Liver (tissue), 9 donors: ENCODE results near the gene FEZF2. TPM values are rescaled to one million over a fixed set of nuclear protein-coding genes. Genes with fewer than 3 reads are reported as not detected.

Source experiments
- DNase-seq: peaks from one replicate; pipeline ENCODE4 v3.0.0-alpha.2; 2017; ENCODE audit warnings: low spot score
- H3K27ac ChIP-seq, 2 donors: one replicate each; pipeline ENCODE4 v1.7.0; 2013; ENCODE audit warnings: inconsistent platforms in 2 of 2, low read length in 2 of 2, control low read depth in 1 of 2, low read depth in 1 of 2, mild to moderate bottlenecking in 1 of 2
- H3K27me3 ChIP-seq, 4 donors: one replicate each; pipeline versions ENCODE4 v1.6.1 to v1.7.0; 2013; ENCODE audit warnings: low read length in 3 of 4, inconsistent platforms in 1 of 4, mild to moderate bottlenecking in 1 of 4, moderate library complexity in 1 of 4; ENCODE audit not compliant: control insufficient read depth in 4 of 4, insufficient read depth in 4 of 4
- H3K36me3 ChIP-seq, 4 donors: one replicate each; pipeline versions ENCODE4 v1.6.1 to v1.7.0; 2013; ENCODE audit warnings: low read length in 3 of 4, mild to moderate bottlenecking in 3 of 4, low read depth in 1 of 4, moderate library complexity in 1 of 4; ENCODE audit not compliant: control insufficient read depth in 4 of 4, insufficient read depth in 3 of 4
- H3K4me1 ChIP-seq, 4 donors: one replicate each; pipeline versions ENCODE4 v1.6.1 to v1.7.0; 2013; ENCODE audit warnings: low read length in 3 of 4, mild to moderate bottlenecking in 3 of 4, moderate library complexity in 1 of 4; ENCODE audit not compliant: control insufficient read depth in 4 of 4, insufficient read depth in 4 of 4
- H3K4me3 ChIP-seq, 3 donors: one replicate each; pipeline versions ENCODE4 v1.6.1 to v1.7.0; 2013; ENCODE audit warnings: low read length in 3 of 3, control low read depth in 1 of 3, low read depth in 1 of 3, mild to moderate bottlenecking in 1 of 3
- H3K9ac ChIP-seq, 2 donors: one replicate each; pipeline ENCODE4 v1.7.0; 2013; ENCODE audit warnings: low read length in 2 of 2, mild to moderate bottlenecking in 2 of 2, moderate library complexity in 2 of 2, control low read depth in 1 of 2, low read depth in 1 of 2
- H3K9me3 ChIP-seq, 4 donors: one replicate each; pipeline versions ENCODE4 v1.6.1 to v1.7.0; 2013; ENCODE audit warnings: low read length in 3 of 4; ENCODE audit not compliant: control insufficient read depth in 4 of 4
- ATF3 ChIP-seq: IDR thresholded peaks from 2 replicates; pipeline ENCODE4 v1.6.1; 2016; ENCODE audit warnings: antibody characterized with exemption
- CTCF ChIP-seq: fragments of 150-350 bp; IDR thresholded peaks from 2 replicates; pipeline ENCODE4 v1.5.1; 2017; ENCODE audit warnings: improper control_type of control experiment, low read depth, low read length; ENCODE audit not compliant: missing input control
- GABPA ChIP-seq, 2 donors: IDR thresholded peaks in 1 of 2; conservative IDR thresholded peaks in 1 of 2; 2 replicates each; pipeline ENCODE4 v1.6.1; 2016; ENCODE audit warnings: antibody characterized with exemption in 2 of 2, mild to moderate bottlenecking in 1 of 2, moderate library complexity in 1 of 2
- HNF4A ChIP-seq, 2 donors: conservative IDR thresholded peaks; 2 replicates each; pipeline ENCODE4 v1.6.1; 2016; ENCODE audit warnings: antibody characterized with exemption in 2 of 2, mild to moderate bottlenecking in 2 of 2
- HNF4G ChIP-seq: IDR thresholded peaks from 2 replicates; pipeline ENCODE4 v1.6.1; 2016; ENCODE audit warnings: antibody characterized with exemption
- RAD21 ChIP-seq, 2 donors: IDR thresholded peaks; 2 replicates each; pipeline ENCODE4 v1.6.1; 2016; ENCODE audit warnings: antibody characterized with exemption in 2 of 2, mild to moderate bottlenecking in 2 of 2
- REST ChIP-seq: IDR thresholded peaks from 2 replicates; pipeline ENCODE4 v1.6.1; 2016; ENCODE audit warnings: antibody characterized with exemption, mild to moderate bottlenecking
- TAF1 ChIP-seq: conservative IDR thresholded peaks from 2 replicates; pipeline ENCODE4 v1.6.1; 2016; ENCODE audit warnings: antibody characterized with exemption, mild to moderate bottlenecking
- YY1 ChIP-seq: IDR thresholded peaks from 2 replicates; pipeline ENCODE4 v1.6.1; 2016; ENCODE audit warnings: antibody characterized with exemption, mild to moderate bottlenecking
- WGBS: extraction: QIAGEN DNeasy Blood & Tissue Kit; methylation state at CpG from one replicate; pipeline ENCODE4 v1.1.7; 2013; 5-methylcytosine and 5-hydroxymethylcytosine counted together
- polyA plus RNA-seq, 2 donors: library from polyadenylated mRNA; stranded (reverse) in 1 of 2; unstranded in 1 of 2; fragments of 200-250 nt in 1 of 2; fragments of >200 nt in 1 of 2; fragmentation: Nextera tagmentation in 1 of 2; extraction: Ambion mirVana in 1 of 2; gene quantifications; one replicate each; pipeline versions ENCODE4 v1.2.1 to v1.2.3, GENCODE V29; 2013 to 2015
- total RNA-seq, 2 donors: library from RNA; depleted of rRNA; stranded (reverse); fragments of >200 nt; gene quantifications; one replicate each; pipeline ENCODE4 v1.2.3, GENCODE V29; 2014
- donor health status: healthy.
- donor health status: healthy.
- donor health status: healthy.
- donor health status: healthy.
- donor health status: healthy.

The FEZF2 gene
- total RNA-seq (not detected), polyA plus RNA-seq (not detected)

GRCh38 chr3:62373215-62373614, at the start of gene FEZF2:
FEZF2 (minus strand) TSS chr3:62373550; CDS start chr3:62372868, 682 bp downstream.
- no peak for TF ChIP-seq YY1
- TF ChIP-seq CTCF = no peak
- peaks cover 0 to 1% (median 0%) of the 10 kb centered on the region in 4 donors for H3K9me3 ChIP-seq
- H3K4me3 ChIP-seq = peak within 1 kb of the TSS in 2 of 3 donors; percentile 27 to 47
- H3K27me3 ChIP-seq = peaks cover 6 to 56% (median 40%) of the 10 kb centered on the region in 4 donors
- H3K27ac ChIP-seq = no peak within 1 kb of the TSS
- DNase-seq = no peak
- H3K36me3 ChIP-seq = no peaks in the 10 kb centered on the region
- H3K9ac ChIP-seq = no peak within 1 kb of the TSS
- H3K4me1 ChIP-seq = peaks cover 18 to 55% (median 32%) of the 10 kb centered on the region in 4 donors
- 3% methylated on average over 28 of the region's 28 CpGs for WGBS

GRCh38 chr3:62421207-62421606, 47.9 kb upstream of the FEZF2 start:
- no peaks in the 10 kb centered on the region for H3K4me1 ChIP-seq
- H3K36me3 ChIP-seq = no peaks in the 10 kb centered on the region
- H3K4me3 ChIP-seq = no peak overlapping the region
- WGBS = 87% methylated on average over 10 of the region's 10 CpGs
- no peak overlapping the region for H3K9ac ChIP-seq
- DNase-seq = no peak
- no peaks in the 10 kb centered on the region for H3K9me3 ChIP-seq
- peaks cover 0 to 6% (median 0%) of the 10 kb centered on the region in 4 donors for H3K27me3 ChIP-seq
- TF ChIP-seq HNF4A (conservative IDR thresholded peaks at IDR 0.05) (no peak), GABPA (IDR thresholded peaks at IDR 0.05 in 1 of 2, conservative IDR thresholded peaks at IDR 0.05 in 1 of 2) (no peak), RAD21 (IDR thresholded peaks at IDR 0.05) (no peak), TAF1 (no peak), REST (no peak), HNF4G (no peak), ATF3 (no peak), CTCF (no peak)
- no peak overlapping the region for H3K27ac ChIP-seq
